GM12878 (cell line): ENCODE data around the gene AKT3. TPM values are rescaled to one million over a fixed set of nuclear protein-coding genes. Genes with fewer than 3 reads are reported as not detected.

ENCODE experiments used
- ATAC-seq: fragments of 200-7000 bp; cut with Tn5 transposase; 3 replicates; pipeline ENCODE4 v1.9.1; 2020; ENCODE audit warnings: mild to moderate bottlenecking, moderate library complexity
- BruUV-seq: library from RNA; stranded (reverse); fragments of 400-500 nt; replicated peaks from 2 replicates; lab custom pipeline; 2021; lab: Mats Ljungman, UMichigan
- CTCF ChIA-PET: fragments of 300-600 bp; sonication (Branson Sonifier 250); formaldehyde crosslinking; extraction: SDS; loops from one replicate; lab custom pipeline; 2021; ENCODE audit warnings: inconsistent platforms; lab: Yijun Ruan, JAX
- POLR2A ChIA-PET: fragments of 350-600 bp; formaldehyde crosslinking; extraction: SDS; loops from one replicate; lab custom pipeline; 2021; ENCODE audit warnings: inconsistent platforms; lab: Charles Lee
- RAD21 ChIA-PET: fragments of 300-600 bp; sonication (Branson Sonifier 250); formaldehyde crosslinking; loops from one replicate; lab custom pipeline; 2023; ENCODE audit warnings: antibody characterized with exemption; ENCODE audit not compliant: unreplicated experiment; lab: Charles Lee
- SMC1A ChIA-PET: fragments of 300-600 bp; sonication (Branson Sonifier 250); formaldehyde crosslinking; loops from one replicate; lab custom pipeline; 2023; ENCODE audit not compliant: unreplicated experiment, uncharacterized antibody; lab: Charles Lee
- DNase-seq: peaks from one replicate; pipeline ENCODE4 v3.0.0-alpha.2; 2011; ENCODE audit warnings: low read depth, low spot score
- FAIRE-seq: peaks from 3 replicates; lab custom pipeline; 2011; peaks lifted over from hg19 to GRCh38; lab: Jason Lieb, UNC
- H2AFZ ChIP-seq: 2 replicates; pipeline ENCODE4 v1.6.0; 2011; ENCODE audit warnings: low read depth, low read length, control low read depth; ENCODE audit not compliant: control insufficient read depth
- H3K27ac ChIP-seq: 2 replicates; pipeline ENCODE4 v1.5.1; 2011; ENCODE audit warnings: control low read depth; ENCODE audit not compliant: control insufficient read depth, insufficient read depth
- H3K27me3 ChIP-seq, 2 experiments: replicated peaks in 1 of 2; 2 replicates each; pipeline versions ENCODE4 v1.6.0 to v1.6.1; 2011; ENCODE audit warnings: low read length in 1 of 2; ENCODE audit not compliant: control insufficient read depth in 2 of 2, insufficient read depth in 2 of 2
- H3K36me3 ChIP-seq, 2 experiments: 2 replicates each; pipeline ENCODE4 v1.5.1; 2011; ENCODE audit warnings: low read length in 1 of 2; ENCODE audit not compliant: control insufficient read depth in 2 of 2, insufficient read depth in 2 of 2
- H3K4me1 ChIP-seq: 2 replicates; pipeline ENCODE4 v1.6.1; 2011; ENCODE audit warnings: mild to moderate bottlenecking, low read length, moderate library complexity, mixed read lengths; ENCODE audit not compliant: control insufficient read depth, insufficient read depth
- H3K4me2 ChIP-seq: 2 replicates; pipeline ENCODE4 v1.6.0; 2011; ENCODE audit warnings: control low read depth; ENCODE audit not compliant: control insufficient read depth, insufficient read depth
- H3K4me3 ChIP-seq: fragments of 200-600 bp; sonication (generic); 2 replicates; pipeline ENCODE4 v1.5.1; 2016
- H3K79me2 ChIP-seq: 2 replicates; pipeline ENCODE4 v1.6.0; 2011; ENCODE audit warnings: low read length; ENCODE audit not compliant: control insufficient read depth, insufficient read depth
- H3K9ac ChIP-seq: 2 replicates; pipeline ENCODE4 v1.8.0; 2011; ENCODE audit warnings: low read length, control low read depth, mixed read lengths; ENCODE audit not compliant: control insufficient read depth, insufficient read depth
- H3K9me3 ChIP-seq: replicated peaks from 3 replicates; pipeline ENCODE4 v1.5.1; 2011; ENCODE audit warnings: mild to moderate bottlenecking, low read length; ENCODE audit not compliant: control insufficient read depth, insufficient read depth
- H4K20me1 ChIP-seq: 2 replicates; pipeline ENCODE4 v1.6.0; 2011; ENCODE audit not compliant: control insufficient read depth, insufficient read depth
- HDGF ChIP-seq: fragments of 450-650 bp; IDR thresholded peaks from 2 replicates; pipeline ENCODE4 v1.6.1; 2016; ENCODE audit warnings: antibody characterized with exemption
- IKZF1 ChIP-seq: fragments of 450-650 bp; conservative IDR thresholded peaks from 2 replicates; pipeline ENCODE4 v1.6.1; 2017; ENCODE audit warnings: antibody characterized with exemption, mild to moderate bottlenecking
- MAX ChIP-seq: IDR thresholded peaks from 2 replicates; pipeline ENCODE4 v1.6.1; 2012; ENCODE audit warnings: low read depth, low read length, improper control_type of control experiment
- MXI1 ChIP-seq: fragments of 150-350 bp; IDR thresholded peaks from 2 replicates; pipeline ENCODE4 v1.6.1; 2011; ENCODE audit warnings: low read depth, mild to moderate bottlenecking, inconsistent platforms, low read length, improper control_type of control experiment
- NBN ChIP-seq: fragments of 450-650 bp; IDR thresholded peaks from 2 replicates; pipeline ENCODE4 v1.6.1; 2016
- NR2C1 ChIP-seq: fragments of 450-650 bp; IDR thresholded peaks from 2 replicates; pipeline ENCODE4 v1.6.1; 2017; ENCODE audit warnings: antibody characterized with exemption, mild to moderate bottlenecking, moderate library complexity
- WRNIP1 ChIP-seq: IDR thresholded peaks from 2 replicates; pipeline ENCODE4 v1.6.1; 2011; ENCODE audit warnings: low read depth, low read length, improper control_type of control experiment, borderline replicate concordance
- WGBS: methylation state at CpG from one replicate; pipeline ENCODE4 v1.1.6; 2016; ENCODE audit warnings: low lambda C conversion rate; ENCODE audit not compliant: insufficient replicate concordance, insufficient coverage; ENCODE audit errors: missing lambda C conversion rate; 5-methylcytosine and 5-hydroxymethylcytosine counted together
- in situ Hi-C: fragments of 300-500 bp; cut with MboI; formaldehyde crosslinking; loops from 9 replicates; pipeline ENCODE4 v1.14.3; 2018; ENCODE audit warnings: mixed read lengths
- intact Hi-C: fragments of 100-400 bp; cut with micrococcal nuclease; formaldehyde crosslinking; loops from one replicate; pipeline ENCODE4 v1.14.2; 2022; ENCODE audit not compliant: unreplicated experiment
- polyA plus RNA-seq, 11 experiments: library from polyadenylated mRNA; depleted of rRNA in 4 of 11; unstranded in 6 of 11; stranded (reverse) in 5 of 11; fragments of >200 nt; fragmentation: Nextera tagmentation in 4 of 11; fragmentation: Illumina TruSeq in 1 of 11; extraction: Ambion mirVana in 4 of 11; extraction: Trizol in 1 of 11; gene quantifications; 1 replicate in 1 of 11; 2 replicates in 10 of 11; pipeline versions ENCODE4 v1.2.1 to v1.2.3, GENCODE V29; 2011 to 2016; ENCODE audit warnings: inconsistent platforms in 2 of 11, missing spikeins in 2 of 11, low read depth in 1 of 11
- total RNA-seq, 4 experiments: library from RNA; depleted of rRNA in 3 of 4; stranded (reverse); fragments of >200 nt in 3 of 4; fragmentation: Illumina TruSeq in 1 of 4; extraction: Trizol in 1 of 4; gene quantifications; 2 replicates each; pipeline versions ENCODE4 v1.2.1 to v1.2.3, GENCODE V29; 2013 to 2021

AKT3 gene
- total and polyA plus RNA-seq, 10 of the 15 experiments (the other 5 are each of a cell fraction or from before 2014, with no cell fraction given) = 0.03 to 0.56 (median 0.19) TPM

GRCh38 chr1:243751506-243751905 is 98.5 kb downstream of the AKT3 start:
- DNase-seq (no peak), FAIRE-seq (no peak), ATAC-seq (no peak)
- no peaks in the 10 kb centered on the region; a peak in 1 of 4 replicates for H3K27me3 ChIP-seq
- no peak overlapping the region for H3K4me2 ChIP-seq
- no peak overlapping the region for H3K27ac ChIP-seq
- H3K79me2 ChIP-seq = no peaks in the 10 kb centered on the region
- no peaks in the 10 kb centered on the region; a peak in 1 of 4 replicates for H3K36me3 ChIP-seq
- ChIA-PET CTCF (interaction anchor here (0.7 to 2.0 kb wide), 8 partner anchors 9 to 520 kb away, joined by 3 to 10 read pairs (median 5); no protein-coding TSS in a partner anchor), SMC1A (interaction anchor here (0.6 to 1.8 kb wide), 8 partner anchors 14 to 408 kb away, joined by 3 to 6 read pairs (median 4); no protein-coding TSS in a partner anchor), RAD21 (interaction anchor here (1.1 to 2.9 kb wide), 2 partner anchors 42 to 45 kb away, joined by 5 to 20 read pairs; no protein-coding TSS in a partner anchor), POLR2A (no interaction called here)
- H3K4me3 ChIP-seq = no peak overlapping the region
- BruUV-seq = no TSS peak
- TF ChIP-seq HDGF = no peak
- TF ChIP-seq NBN = no peak
- no peak for TF ChIP-seq MXI1
- TF ChIP-seq IKZF1 = no peak
- no peak for TF ChIP-seq NR2C1
- no peak for TF ChIP-seq WRNIP1
- TF ChIP-seq MAX = no peak
- no peak overlapping the region for H2AFZ ChIP-seq
- H3K4me1 ChIP-seq = no peaks in the 10 kb centered on the region
- in situ Hi-C loops = no loop called here
- WGBS = 100% methylated on average over 1 of the region's 1 CpG
- intact Hi-C loops = no loop called here
- H3K9ac ChIP-seq = no peak overlapping the region
- H4K20me1 ChIP-seq = no peaks in the 10 kb centered on the region
- H3K9me3 ChIP-seq = no peaks in the 10 kb centered on the region
